CD4-positive, CD25-positive, alpha-beta regulatory T cell (primary cell): ENCODE results near the gene CNOT3. TPM values are rescaled to one million over a fixed set of nuclear protein-coding genes. Genes with fewer than 3 reads are reported as not detected.

ENCODE experiments used
- ATAC-seq, 2 donors: fragments of 150-1000 bp; cut with Tn5 transposase; one replicate each; pipeline ENCODE4 v1.10.0; 2021; ENCODE audit warnings: low read depth in 2 of 2, moderate number of reproducible peaks in 2 of 2, moderate library complexity in 1 of 2
- DNase-seq, 3 donors: peaks; one replicate each; pipeline versions ENCODE4 v3.0.0 to v3.0.0-alpha.2; 2012 to 2022; ENCODE audit warnings: mixed read lengths in 1 of 3
- H3K27ac ChIP-seq: one replicate; pipeline ENCODE4 v1.7.0; 2013; ENCODE audit warnings: mild to moderate bottlenecking, low read length; ENCODE audit not compliant: insufficient read depth, poor library complexity, severe bottlenecking
- H3K27me3 ChIP-seq: one replicate; pipeline ENCODE4 v1.7.0; 2013; ENCODE audit warnings: low read length; ENCODE audit not compliant: control insufficient read depth, insufficient read depth
- H3K36me3 ChIP-seq: one replicate; pipeline ENCODE4 v1.7.0; 2013; ENCODE audit warnings: mild to moderate bottlenecking, low read length, moderate library complexity; ENCODE audit not compliant: control insufficient read depth, insufficient read depth
- H3K4me1 ChIP-seq: 2 replicates; pipeline ENCODE4 v1.7.0; 2013; ENCODE audit warnings: mild to moderate bottlenecking, low read length; ENCODE audit not compliant: insufficient read depth, control insufficient read depth, poor library complexity, severe bottlenecking
- H3K4me3 ChIP-seq: one replicate; pipeline ENCODE4 v1.7.0; 2013; ENCODE audit warnings: low read depth, mild to moderate bottlenecking, low read length, moderate library complexity
- H3K9me3 ChIP-seq, 2 experiments: 1 replicate in 1 of 2; 2 replicates in 1 of 2; pipeline ENCODE4 v1.7.0; 2013; ENCODE audit warnings: low read length in 2 of 2, mild to moderate bottlenecking in 1 of 2, moderate library complexity in 1 of 2; ENCODE audit not compliant: control insufficient read depth in 2 of 2
- H3K27ac Mint-ChIP-seq, 3 donors: one replicate each; pipeline ENCODE4 v1.8.0; 2020 to 2022; ENCODE audit warnings: mild to moderate bottlenecking in 3 of 3, mixed read lengths in 3 of 3, moderate library complexity in 2 of 3
- H3K27me3 Mint-ChIP-seq: one replicate; pipeline ENCODE4 v1.8.0; 2022; ENCODE audit warnings: mild to moderate bottlenecking, mixed read lengths
- H3K36me3 Mint-ChIP-seq: one replicate; pipeline ENCODE4 v1.8.0; 2020; ENCODE audit warnings: mixed read lengths
- H3K4me1 Mint-ChIP-seq, 4 donors: one replicate each; pipeline ENCODE4 v1.8.0; 2020 to 2022; ENCODE audit warnings: mixed read lengths in 4 of 4, mild to moderate bottlenecking in 1 of 4
- H3K4me3 Mint-ChIP-seq, 4 donors: one replicate each; pipeline ENCODE4 v1.8.0; 2020 to 2022; ENCODE audit warnings: mild to moderate bottlenecking in 4 of 4, mixed read lengths in 4 of 4, moderate library complexity in 3 of 4
- H3K9me3 Mint-ChIP-seq, 7 donors: one replicate each; pipeline ENCODE4 v1.8.0; 2020 to 2022; ENCODE audit warnings: mixed read lengths in 7 of 7, mild to moderate bottlenecking in 3 of 7, moderate library complexity in 2 of 7
- polyA plus RNA-seq, 4 donors: library from polyadenylated mRNA; unstranded; fragments of 300-500 nt; fragmentation: Illumina TruSeq; gene quantifications; one replicate each; pipeline ENCODE4 v1.2.3, GENCODE V29; 2021
- total RNA-seq: library from RNA; stranded (reverse); gene quantifications from one replicate; pipeline ENCODE4 v1.2.3, GENCODE V29; 2022

Gene CNOT3
- total and polyA plus RNA-seq, 5 donors from 2014 or later: 3.9 to 56.9 (median 6.1) TPM

- ATAC-seq (peak in 1 of 2 donors; percentile 6), DNase-seq (peak in 2 of 3 donors; percentile 51 to 79)
- Mint-ChIP-seq H3K9me3 (peaks cover 0 to 2% (median 0%) of the 10 kb centered on the region in 7 donors), H3K4me1 (peaks cover 4 to 52% (median 20%) of the 10 kb centered on the region in 4 donors), H3K27ac (peak overlapping the region; percentile 24 to 86 (median 66)), H3K4me3 (peak overlapping the region; percentile 29 to 86 (median 59)), H3K36me3 (peaks cover 31% of the 10 kb centered on the region), H3K27me3 (no peaks in the 10 kb centered on the region)
- no peaks in the 10 kb centered on the region for H3K27me3 ChIP-seq
- H3K4me1 ChIP-seq: peaks cover 36% of the 10 kb centered on the region
- H3K36me3 ChIP-seq: peaks cover 82% of the 10 kb centered on the region
- H3K9me3 ChIP-seq: no peaks in the 10 kb centered on the region
- H3K4me3 ChIP-seq: no peak overlapping the region
- H3K27ac ChIP-seq: no peak overlapping the region
Observed at GRCh38 chr19:54154603-54155345, 17.2 kb downstream of the CNOT3 start.

- H3K27ac Mint-ChIP-seq: no peak overlapping the region
- H3K9me3 ChIP-seq: no peaks in the 10 kb centered on the region
- peak overlapping the region; percentile 5 for H3K27ac ChIP-seq
- peaks cover 7 to 59% (median 28%) of the 10 kb centered on the region in 4 donors for H3K4me1 Mint-ChIP-seq
- H3K27me3 Mint-ChIP-seq: no peaks in the 10 kb centered on the region
- H3K9me3 Mint-ChIP-seq: peaks cover 0 to 2% (median 0%) of the 10 kb centered on the region in 7 donors
- no peak overlapping the region for H3K4me3 Mint-ChIP-seq
- ATAC-seq (no peak), DNase-seq (no peak)
- peaks cover 28% of the 10 kb centered on the region for H3K36me3 Mint-ChIP-seq
- H3K27me3 ChIP-seq: no peaks in the 10 kb centered on the region
- H3K4me1 ChIP-seq: peaks cover 44% of the 10 kb centered on the region
- H3K4me3 ChIP-seq: no peak overlapping the region
- H3K36me3 ChIP-seq: peaks cover 73% of the 10 kb centered on the region
Observed at GRCh38 chr19:54155694-54156093, 18.1 kb downstream of the CNOT3 start.

GRCh38 chr19:54156490-54156889 lies 18.9 kb downstream of the CNOT3 start:
- Mint-ChIP-seq H3K27ac (peak overlapping the region in 2 of 3 donors; percentile 45 to 89), H3K4me3 (peak overlapping the region in 1 of 4 donors; percentile 21), H3K36me3 (peaks cover 23% of the 10 kb centered on the region), H3K27me3 (no peaks in the 10 kb centered on the region), H3K9me3 (peaks cover 0 to 2% (median 0%) of the 10 kb centered on the region in 7 donors), H3K4me1 (peaks cover 7 to 59% (median 31%) of the 10 kb centered on the region in 4 donors)
- DNase-seq (no peak), ATAC-seq (no peak)
- H3K36me3 ChIP-seq: peaks cover 67% of the 10 kb centered on the region
- no peak overlapping the region for H3K27ac ChIP-seq
- H3K4me3 ChIP-seq: no peak overlapping the region
- H3K4me1 ChIP-seq: peaks cover 47% of the 10 kb centered on the region
- H3K9me3 ChIP-seq: no peaks in the 10 kb centered on the region
- no peaks in the 10 kb centered on the region for H3K27me3 ChIP-seq

- Mint-ChIP-seq H3K27ac (peak overlapping the region in 2 of 3 donors; percentile 45 to 89), H3K27me3 (no peaks in the 10 kb centered on the region), H3K4me1 (peaks cover 7 to 63% (median 31%) of the 10 kb centered on the region in 4 donors), H3K9me3 (peaks cover 0 to 2% (median 0%) of the 10 kb centered on the region in 7 donors), H3K4me3 (peak overlapping the region; percentile 42 to 90 (median 68)), H3K36me3 (peaks cover 23% of the 10 kb centered on the region)
- no peak overlapping the region for H3K27ac ChIP-seq
- H3K4me1 ChIP-seq: peaks cover 47% of the 10 kb centered on the region
- ATAC-seq (no peak), DNase-seq (no peak)
- no peaks in the 10 kb centered on the region for H3K9me3 ChIP-seq
- no peaks in the 10 kb centered on the region for H3K27me3 ChIP-seq
- peaks cover 62% of the 10 kb centered on the region for H3K36me3 ChIP-seq
- H3K4me3 ChIP-seq: no peak overlapping the region
Observed at GRCh38 chr19:54156953-54157352, 19.4 kb downstream of the CNOT3 start.

- no peaks in the 10 kb centered on the region for H3K27me3 Mint-ChIP-seq
- H3K4me3 Mint-ChIP-seq: peak overlapping the region; percentile 94 to 100 (median 99)
- Histone ChIP-seq H3K36me3 (peaks cover 43% of the 10 kb centered on the region), H3K27ac (peak overlapping the region; percentile 89), H3K4me1 (peaks cover 57% of the 10 kb centered on the region), H3K9me3 (no peaks in the 10 kb centered on the region), H3K4me3 (peak overlapping the region; percentile 98), H3K27me3 (no peaks in the 10 kb centered on the region)
- ATAC-seq: no peak
- peak overlapping the region; percentile 97 to 100 (median 100) for H3K27ac Mint-ChIP-seq
- peaks cover 16 to 68% (median 37%) of the 10 kb centered on the region in 4 donors for H3K4me1 Mint-ChIP-seq
- peak in 2 of 3 donors; percentile 31 to 72 for DNase-seq
- peaks cover 19% of the 10 kb centered on the region for H3K36me3 Mint-ChIP-seq
- no peaks in the 10 kb centered on the region for H3K9me3 Mint-ChIP-seq
Observed at GRCh38 chr19:54158812-54159351, 21.3 kb downstream of the CNOT3 start.

- no peaks in the 10 kb centered on the region for H3K27me3 ChIP-seq
- Mint-ChIP-seq H3K9me3 (no peaks in the 10 kb centered on the region), H3K36me3 (peaks cover 14% of the 10 kb centered on the region), H3K4me1 (peaks cover 16 to 68% (median 35%) of the 10 kb centered on the region in 4 donors), H3K4me3 (peak within 1 kb of the TSS; percentile 94 to 100 (median 99)), H3K27me3 (peaks cover 1% of the 10 kb centered on the region), H3K27ac (peak within 1 kb of the TSS; percentile 97 to 100 (median 100))
- DNase-seq: peak; percentile 99 to 100 (median 99)
- H3K9me3 ChIP-seq: no peaks in the 10 kb centered on the region
- H3K4me3 ChIP-seq: peak within 1 kb of the TSS; percentile 98
- H3K36me3 ChIP-seq: peaks cover 36% of the 10 kb centered on the region
- peak within 1 kb of the TSS; percentile 89 for H3K27ac ChIP-seq
- peak; percentile 89 to 92 for ATAC-seq
- H3K4me1 ChIP-seq: peaks cover 59% of the 10 kb centered on the region
Observed at GRCh38 chr19:54159352-54160181, 22.0 kb downstream of the CNOT3 start, which contains the start of gene LENG1. TSS of gene LENG1 (minus strand) at chr19:54159721. CDS start at chr19:54159695, 26 bp downstream.

GRCh38 chr19:54160182-54160811 lies 22.7 kb downstream of the CNOT3 start:
- peaks cover 54% of the 10 kb centered on the region for H3K4me1 ChIP-seq
- peak overlapping the region; percentile 80 for H3K27ac ChIP-seq
- no peak for ATAC-seq
- no peak for DNase-seq
- Mint-ChIP-seq H3K27me3 (peaks cover 7% of the 10 kb centered on the region), H3K4me1 (peaks cover 16 to 68% (median 35%) of the 10 kb centered on the region in 4 donors), H3K4me3 (peak overlapping the region; percentile 94 to 100 (median 99)), H3K9me3 (no peaks in the 10 kb centered on the region), H3K36me3 (peaks cover 9% of the 10 kb centered on the region), H3K27ac (peak overlapping the region; percentile 97 to 100 (median 100))
- peaks cover 31% of the 10 kb centered on the region for H3K36me3 ChIP-seq
- no peaks in the 10 kb centered on the region for H3K27me3 ChIP-seq
- H3K9me3 ChIP-seq: no peaks in the 10 kb centered on the region
- peak overlapping the region; percentile 72 for H3K4me3 ChIP-seq
